Measurements from ENCODE around the gene SLC25A29.

Gene SLC25A29

DNA sequence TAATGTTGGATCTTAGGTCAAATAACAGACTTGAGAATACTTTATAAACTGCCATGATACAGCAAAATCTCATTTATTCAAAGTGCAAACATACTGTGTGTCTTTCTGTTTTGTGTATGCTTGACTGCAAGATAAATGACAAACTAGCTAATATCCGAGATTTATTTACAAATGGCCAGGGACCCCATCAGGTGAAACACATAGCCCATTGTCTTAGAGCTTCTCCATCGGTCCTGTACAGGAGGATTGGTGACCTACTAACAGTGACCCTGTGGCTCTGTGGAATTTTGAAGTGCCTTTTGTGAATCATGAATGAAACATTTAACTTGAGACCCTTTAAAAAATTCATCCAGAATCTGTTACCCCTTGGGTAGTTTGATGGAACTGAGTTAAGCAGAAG, 27.1 kb downstream of the SLC25A29 start:
- Histone ChIP-seq H4K20me1 (peaks cover 92 to 100% (median 100%) of the 10 kb centered on the region in 11 experiments), H3K9me3 (replicated peaks in 1 of 11) (no peaks in the 10 kb centered on the region), H3K9ac (peak overlapping the region in 3 of 11 experiments; percentile 13 to 38 (median 32); a peak in 3 of 22 replicates), H3K4me2 (peak overlapping the region; percentile 45 to 81 (median 66); a peak in 21 of 22 replicates), H3K4me3 (no peak overlapping the region), H3K4me1 (peaks cover 51 to 72% (median 59%) of the 10 kb centered on the region in 10 experiments), H3K36me3 (peaks cover 42 to 94% (median 64%) of the 10 kb centered on the region in 11 experiments), H3K27me3 (no peaks in the 10 kb centered on the region), H3K27ac (0 out of 22 replicates have a peak overlapping the region, but pooled peaks of 2 of the 11 experiments have one; percentile 22 to 33)
- no peak for TF ChIP-seq Cebpa-rat (IDR thresholded peaks at IDR 0.05)

DNA sequence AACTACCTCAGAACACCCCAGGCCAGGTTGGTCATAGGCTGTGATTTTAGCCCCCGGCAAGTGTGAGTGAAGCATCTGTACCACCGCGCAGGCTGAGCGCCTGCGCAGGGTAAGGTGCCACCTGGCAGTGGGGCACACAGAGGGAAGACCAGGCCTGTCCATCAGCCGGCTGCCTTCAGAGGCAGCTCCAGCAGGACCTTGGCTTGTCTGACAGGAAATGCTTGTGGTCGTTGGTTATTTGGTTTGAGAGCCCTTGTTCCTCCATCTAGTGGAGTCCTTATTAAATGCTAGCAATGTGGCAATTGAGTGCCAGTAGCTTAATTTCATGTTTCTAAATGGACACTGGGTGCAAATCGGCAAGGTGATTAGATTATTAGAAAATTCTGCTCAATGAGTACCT, 27.5 kb downstream of the SLC25A29 start:
- Histone ChIP-seq H3K9ac (peak overlapping the region in 1 of 11 experiments; percentile 9; a peak in 2 of 22 replicates), H3K4me2 (peak overlapping the region; percentile 45 to 81 (median 66)), H3K36me3 (peaks cover 46 to 98% (median 68%) of the 10 kb centered on the region in 11 experiments), H3K9me3 (replicated peaks in 1 of 11) (no peaks in the 10 kb centered on the region), H3K4me1 (peaks cover 51 to 71% (median 56%) of the 10 kb centered on the region in 10 experiments), H3K4me3 (no peak overlapping the region), H3K27ac (peak overlapping the region in 2 of 11 experiments; percentile 10 to 18; a peak in 2 of 22 replicates), H3K27me3 (no peaks in the 10 kb centered on the region), H4K20me1 (peaks cover 97 to 100% (median 100%) of the 10 kb centered on the region in 11 experiments)
- TF ChIP-seq Cebpa-rat (IDR thresholded peaks at IDR 0.05) = no peak

GRCh38 chr14:100275214-100275613, 31.0 kb downstream of the SLC25A29 start:
- TF ChIP-seq Cebpa-rat (IDR thresholded peaks at IDR 0.05) = no peak
- no peak overlapping the region for H3K4me3 ChIP-seq
- no peaks in the 10 kb centered on the region for H3K9me3 ChIP-seq (replicated peaks in 1 of 11)
- no peak overlapping the region for H3K27ac ChIP-seq
- peaks cover 35 to 80% (median 68%) of the 10 kb centered on the region in 11 experiments for H3K36me3 ChIP-seq
- no peaks in the 10 kb centered on the region for H3K27me3 ChIP-seq
- no peak overlapping the region for H3K9ac ChIP-seq
- H3K4me1 ChIP-seq = peaks cover 22 to 44% (median 32%) of the 10 kb centered on the region in 10 experiments
- no peak overlapping the region for H3K4me2 ChIP-seq
- H4K20me1 ChIP-seq = peaks cover 97 to 100% (median 100%) of the 10 kb centered on the region in 11 experiments

GRCh38 chr14:100274250-100274649, 32.0 kb downstream of the SLC25A29 start:
- Histone ChIP-seq H3K9ac (no peak overlapping the region), H4K20me1 (peaks cover 96 to 100% (median 100%) of the 10 kb centered on the region in 11 experiments), H3K27ac (no peak overlapping the region), H3K9me3 (replicated peaks in 1 of 11) (no peaks in the 10 kb centered on the region), H3K27me3 (no peaks in the 10 kb centered on the region), H3K36me3 (peaks cover 35 to 78% (median 65%) of the 10 kb centered on the region in 11 experiments), H3K4me3 (no peak overlapping the region), H3K4me2 (no peak overlapping the region), H3K4me1 (peaks cover 13 to 35% (median 22%) of the 10 kb centered on the region in 10 experiments)
- TF ChIP-seq Cebpa-rat (IDR thresholded peaks at IDR 0.05) = no peak

DNA sequence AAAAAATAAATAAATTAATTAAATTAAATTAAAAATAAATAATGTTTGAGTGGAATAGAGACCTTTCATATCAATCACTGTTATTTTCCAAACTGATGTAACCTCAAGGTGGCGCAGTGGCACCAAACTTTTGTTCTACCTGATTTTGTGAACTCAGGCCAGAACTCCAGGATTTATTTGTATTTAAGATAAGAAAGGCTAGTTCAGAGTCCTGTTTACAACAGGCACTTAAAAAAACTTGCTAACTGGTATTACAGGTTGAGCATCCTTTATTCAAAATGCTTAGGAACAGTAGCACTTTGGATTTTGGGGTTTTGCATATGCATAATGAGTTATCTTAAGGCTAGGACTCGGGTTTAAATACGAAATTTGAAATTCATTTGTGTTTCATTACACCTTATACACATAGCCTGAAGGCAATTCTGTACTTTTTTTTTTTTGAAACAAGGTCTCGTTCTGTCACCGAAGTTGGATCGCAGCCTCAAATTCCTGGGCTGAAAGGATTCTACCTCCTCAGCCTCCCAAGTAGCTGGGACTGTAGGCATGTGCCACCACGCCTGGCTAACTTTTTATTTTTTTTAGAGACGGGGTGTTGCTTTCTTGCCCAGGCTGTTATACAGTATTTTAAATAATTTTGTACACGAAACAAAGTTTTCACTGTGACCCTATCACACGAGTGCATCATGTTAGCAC, 34.9 kb downstream of the SLC25A29 start:
- Histone ChIP-seq H3K4me2 (no peak overlapping the region), H3K9me3 (replicated peaks in 1 of 11) (no peaks in the 10 kb centered on the region), H3K27ac (no peak overlapping the region), H3K4me3 (no peak overlapping the region), H3K4me1 (peaks cover 0 to 16% (median 3%) of the 10 kb centered on the region in 10 experiments; a peak in 5 of 20 replicates), H3K36me3 (peaks cover 40 to 78% (median 74%) of the 10 kb centered on the region in 11 experiments), H3K9ac (no peak overlapping the region), H4K20me1 (peaks cover 96 to 100% (median 100%) of the 10 kb centered on the region in 11 experiments), H3K27me3 (no peaks in the 10 kb centered on the region)
- no peak for TF ChIP-seq Cebpa-rat (IDR thresholded peaks at IDR 0.05)

- Histone ChIP-seq H3K4me3 (no peak overlapping the region), H3K27me3 (no peaks in the 10 kb centered on the region), H3K4me1 (peaks cover 0 to 22% (median 4%) of the 10 kb centered on the region in 10 experiments; a peak in 10 of 20 replicates), H3K36me3 (peaks cover 46 to 83% (median 74%) of the 10 kb centered on the region in 11 experiments), H3K4me2 (no peak overlapping the region), H4K20me1 (peaks cover 96 to 100% (median 100%) of the 10 kb centered on the region in 11 experiments), H3K9me3 (replicated peaks in 1 of 11) (no peaks in the 10 kb centered on the region), H3K9ac (0 out of 22 replicates have a peak overlapping the region, but pooled peaks of 1 of the 11 experiments have one; percentile 7), H3K27ac (no peak overlapping the region)
- no peak for TF ChIP-seq Cebpa-rat (IDR thresholded peaks at IDR 0.05)
These were observed 37.5 kb downstream of the SLC25A29 start for GRCh38 chr14:100268591-100269207.

GRCh38 chr14:100267990-100268389, 38.3 kb downstream of the SLC25A29 start:
- Histone ChIP-seq H3K4me3 (no peak overlapping the region), H4K20me1 (peaks cover 96 to 100% (median 100%) of the 10 kb centered on the region in 11 experiments), H3K4me2 (0 out of 22 replicates have a peak overlapping the region, but pooled peaks of 1 of the 11 experiments have one; percentile 16), H3K4me1 (peaks cover 1 to 25% (median 10%) of the 10 kb centered on the region in 10 experiments; a peak in 17 of 20 replicates), H3K36me3 (peaks cover 52 to 83% (median 74%) of the 10 kb centered on the region in 11 experiments), H3K9me3 (replicated peaks in 1 of 11) (no peaks in the 10 kb centered on the region), H3K9ac (no peak overlapping the region), H3K27me3 (no peaks in the 10 kb centered on the region), H3K27ac (no peak overlapping the region)
- no peak for TF ChIP-seq Cebpa-rat (IDR thresholded peaks at IDR 0.05)

DNA sequence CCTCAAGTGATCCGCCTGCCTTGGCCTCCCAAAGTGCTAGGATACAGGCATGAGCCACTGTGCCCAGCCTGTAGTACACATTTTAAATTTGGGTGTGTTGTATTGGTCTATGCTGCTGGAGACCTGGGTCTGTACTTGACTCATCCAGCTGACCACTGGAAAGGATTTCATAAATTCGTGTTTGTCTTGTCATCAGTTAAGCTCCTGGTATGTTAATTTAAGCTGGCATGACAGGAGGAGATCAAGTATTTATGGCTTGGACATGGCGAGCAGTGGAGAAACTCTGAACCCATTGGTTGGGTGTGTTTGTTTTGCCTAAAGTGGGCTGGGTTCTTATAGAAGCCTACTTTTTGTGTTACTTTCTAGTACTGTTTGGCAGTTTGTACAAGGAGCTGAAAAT, 43.1 kb downstream of the SLC25A29 start:
- peaks cover 54 to 70% (median 61%) of the 10 kb centered on the region in 11 experiments for H3K36me3 ChIP-seq
- no peaks in the 10 kb centered on the region for H3K27me3 ChIP-seq
- H3K4me3 ChIP-seq = no peak overlapping the region
- H3K27ac ChIP-seq = no peak overlapping the region
- no peak for TF ChIP-seq Cebpa-rat (IDR thresholded peaks at IDR 0.05)
- peak overlapping the region in 5 of 11 experiments; percentile 43 to 65 (median 60); a peak in 3 of 22 replicates for H3K4me2 ChIP-seq
- peaks cover 100% of the 10 kb centered on the region in 11 experiments for H4K20me1 ChIP-seq
- H3K9me3 ChIP-seq (replicated peaks in 1 of 11) = no peaks in the 10 kb centered on the region
- peaks cover 34 to 64% (median 41%) of the 10 kb centered on the region in 10 experiments for H3K4me1 ChIP-seq
- H3K9ac ChIP-seq = no peak overlapping the region

- H3K27me3 ChIP-seq = no peaks in the 10 kb centered on the region
- peaks cover 52 to 70% (median 57%) of the 10 kb centered on the region in 11 experiments for H3K36me3 ChIP-seq
- peak overlapping the region in 1 of 11 experiments; percentile 15; a peak in 1 of 22 replicates for H3K9ac ChIP-seq
- peak overlapping the region in 2 of 11 experiments; percentile 4 to 8; a peak in 2 of 22 replicates for H3K27ac ChIP-seq
- H3K4me1 ChIP-seq = peaks cover 36 to 64% (median 47%) of the 10 kb centered on the region in 10 experiments
- no peak overlapping the region for H3K4me3 ChIP-seq
- peak overlapping the region in 8 of 11 experiments; percentile 20 to 65 (median 54); a peak in 15 of 22 replicates for H3K4me2 ChIP-seq
- TF ChIP-seq Cebpa-rat (IDR thresholded peaks at IDR 0.05) = no peak
- H4K20me1 ChIP-seq = peaks cover 100% of the 10 kb centered on the region in 11 experiments
- no peaks in the 10 kb centered on the region for H3K9me3 ChIP-seq (replicated peaks in 1 of 11)
These were observed 43.7 kb downstream of the SLC25A29 start for GRCh38 chr14:100262545-100262944.

Measured in BLaER1 treated with 17β-estradiol and CSF1 and Interleukin-3, amounts not matched to agents 10 nM and 100 nM (cell line).